Kidney (tissue), 14 donors: Measurements from ENCODE around the gene NFYA. TPM values are rescaled to one million over a fixed set of nuclear protein-coding genes. Genes with fewer than 3 reads are reported as not detected.

Experiments used
- DNase-seq, 5 donors: peaks; one replicate each; pipeline ENCODE4 v3.0.0-alpha.2; 2013 to 2020
- FAIRE-seq: peaks from 2 replicates; lab custom pipeline; 2012; peaks lifted over from hg19 to GRCh38; lab: Jason Lieb, UNC
- H3K27ac ChIP-seq, 2 donors: one replicate each; pipeline ENCODE4 v1.7.0; 2013; ENCODE audit warnings: low read depth in 2 of 2, low read length in 2 of 2, inconsistent platforms in 1 of 2
- H3K27me3 ChIP-seq: one replicate; pipeline ENCODE4 v1.7.1; 2013; ENCODE audit warnings: low read length, inconsistent platforms; ENCODE audit not compliant: control insufficient read depth, insufficient read depth
- H3K36me3 ChIP-seq, 3 donors: one replicate each; pipeline versions ENCODE4 v1.7.0 to v1.7.1; 2013; ENCODE audit warnings: low read length in 3 of 3, control low read depth in 1 of 3, inconsistent platforms in 1 of 3; ENCODE audit not compliant: insufficient read depth in 3 of 3, control insufficient read depth in 2 of 3
- H3K4me1 ChIP-seq, 3 donors: one replicate each; pipeline versions ENCODE4 v1.7.0 to v1.7.1; 2013; ENCODE audit warnings: low read length in 3 of 3, inconsistent platforms in 1 of 3, low read depth in 1 of 3; ENCODE audit not compliant: control insufficient read depth in 2 of 3, insufficient read depth in 2 of 3
- H3K4me3 ChIP-seq, 3 donors: one replicate each; pipeline versions ENCODE4 v1.7.0 to v1.8.1; 2013; ENCODE audit warnings: low read length in 3 of 3, control low read depth in 1 of 3, inconsistent platforms in 1 of 3
- H3K9ac ChIP-seq, 3 donors: one replicate each; pipeline versions ENCODE4 v1.7.0 to v1.7.1; 2013; ENCODE audit warnings: low read length in 3 of 3, control low read depth in 1 of 3, inconsistent platforms in 1 of 3
- H3K9me3 ChIP-seq, 3 donors: one replicate each; pipeline versions ENCODE4 v1.7.0 to v1.7.1; 2013; ENCODE audit warnings: low read length in 3 of 3, control low read depth in 1 of 3, inconsistent platforms in 1 of 3; ENCODE audit not compliant: control insufficient read depth in 2 of 3, insufficient read depth in 1 of 3
- intact Hi-C: fragments of 100-400 bp; cut with DNase I; formaldehyde crosslinking; loops from one replicate; pipeline ENCODE4 v1.11.1; 2022
- polyA plus RNA-seq: library from polyadenylated mRNA; stranded (reverse); fragments of 350-450 nt; fragmentation: Illumina TruSeq; extraction: RNeasy Lipid Tissue Mini Kit (QIAGEN cat#74804); gene quantifications from one replicate; pipeline ENCODE4 v1.2.3, GENCODE V29; 2014; ENCODE audit warnings: low read depth, low replicate concordance; ENCODE audit not compliant: insufficient read depth
- total RNA-seq: library from RNA; stranded (reverse); fragmentation: NEBNext Ultra II Directional; extraction: Animal tissue kit (Norgen Biotek cat#: 25700); gene quantifications from one replicate; pipeline ENCODE4 v1.2.1, GENCODE V29; 2021
- TF ChIP-seq, protein P1 (sequence below): IDR thresholded peaks from 3 replicates; pipeline ENCODE4 v1.5.1; 2012; ENCODE audit warnings: mild to moderate bottlenecking, moderate library complexity, borderline replicate concordance; ENCODE audit not compliant: insufficient read depth; ENCODE audit errors: extremely low read depth
- donor health status: control.
- donor health status: control.
- donor health status: control.
- donor health status: control.
- donor health status: control.
- donor health status: DM: yes; HTN: yes; CAD: no.
- donor health status: Normal renal cell carcinoma (clear cell type).

Gene NFYA
- total and polyA plus RNA-seq, 2 donors from 2014 or later: 6.4 to 22.5 TPM

GRCh38 chr6:41061196-41061726 is 11.5 kb upstream of the NFYA start:
- intact Hi-C loops: no loop called here
- Histone ChIP-seq H3K4me1 (peaks cover 0 to 26% (median 9%) of the 10 kb centered on the region in 3 donors), H3K4me3 (no peak overlapping the region), H3K27me3 (no peaks in the 10 kb centered on the region), H3K9me3 (no peaks in the 10 kb centered on the region), H3K9ac (no peak overlapping the region), H3K27ac (no peak overlapping the region), H3K36me3 (peaks cover 0 to 3% (median 0%) of the 10 kb centered on the region in 3 donors)
- DNase-seq: no peak
- TF ChIP-seq, protein P1, sequence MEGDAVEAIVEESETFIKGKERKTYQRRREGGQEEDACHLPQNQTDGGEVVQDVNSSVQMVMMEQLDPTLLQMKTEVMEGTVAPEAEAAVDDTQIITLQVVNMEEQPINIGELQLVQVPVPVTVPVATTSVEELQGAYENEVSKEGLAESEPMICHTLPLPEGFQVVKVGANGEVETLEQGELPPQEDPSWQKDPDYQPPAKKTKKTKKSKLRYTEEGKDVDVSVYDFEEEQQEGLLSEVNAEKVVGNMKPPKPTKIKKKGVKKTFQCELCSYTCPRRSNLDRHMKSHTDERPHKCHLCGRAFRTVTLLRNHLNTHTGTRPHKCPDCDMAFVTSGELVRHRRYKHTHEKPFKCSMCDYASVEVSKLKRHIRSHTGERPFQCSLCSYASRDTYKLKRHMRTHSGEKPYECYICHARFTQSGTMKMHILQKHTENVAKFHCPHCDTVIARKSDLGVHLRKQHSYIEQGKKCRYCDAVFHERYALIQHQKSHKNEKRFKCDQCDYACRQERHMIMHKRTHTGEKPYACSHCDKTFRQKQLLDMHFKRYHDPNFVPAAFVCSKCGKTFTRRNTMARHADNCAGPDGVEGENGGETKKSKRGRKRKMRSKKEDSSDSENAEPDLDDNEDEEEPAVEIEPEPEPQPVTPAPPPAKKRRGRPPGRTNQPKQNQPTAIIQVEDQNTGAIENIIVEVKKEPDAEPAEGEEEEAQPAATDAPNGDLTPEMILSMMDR: no peak
- no peak for FAIRE-seq

DNA sequence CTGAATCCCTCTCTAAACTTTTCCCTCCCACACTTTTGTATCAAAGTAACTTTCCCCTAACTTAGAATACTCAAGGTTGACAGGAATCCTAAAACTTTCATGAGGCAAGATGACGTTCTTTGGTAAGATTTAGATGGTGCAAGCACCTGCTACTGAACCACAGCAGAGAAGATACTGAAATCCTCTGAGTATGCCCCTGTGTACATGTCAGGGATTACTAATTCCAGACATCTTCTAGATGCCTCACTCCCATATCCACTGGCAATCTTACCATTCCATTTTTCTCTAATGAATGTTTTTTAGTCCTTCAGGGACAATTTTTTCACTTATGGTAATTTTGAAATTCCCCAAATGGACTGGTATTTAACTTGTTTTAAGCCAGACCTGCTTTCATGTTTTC is 10.7 kb upstream of the NFYA start:
- no peak overlapping the region for H3K4me3 ChIP-seq
- no peak for DNase-seq
- intact Hi-C loops: no loop called here
- H3K9ac ChIP-seq: no peak overlapping the region
- no peak for FAIRE-seq
- H3K36me3 ChIP-seq: peaks cover 2 to 5% (median 2%) of the 10 kb centered on the region in 3 donors
- no peaks in the 10 kb centered on the region for H3K27me3 ChIP-seq
- H3K9me3 ChIP-seq: no peaks in the 10 kb centered on the region
- H3K4me1 ChIP-seq: peaks cover 0 to 26% (median 11%) of the 10 kb centered on the region in 3 donors
- no peak overlapping the region for H3K27ac ChIP-seq
- TF ChIP-seq, protein P1: no peak

- no peak for FAIRE-seq
- H3K27me3 ChIP-seq: no peaks in the 10 kb centered on the region
- TF ChIP-seq, protein P1: no peak
- intact Hi-C loops: no loop called here
- peaks cover 3 to 13% (median 5%) of the 10 kb centered on the region in 3 donors for H3K36me3 ChIP-seq
- peak overlapping the region in 1 of 3 donors; percentile 20 for H3K9ac ChIP-seq
- DNase-seq: peak in 1 of 5 donors; percentile 45
- peak overlapping the region; percentile 71 to 76 for H3K27ac ChIP-seq
- H3K9me3 ChIP-seq: no peaks in the 10 kb centered on the region
- peaks cover 0 to 18% (median 11%) of the 10 kb centered on the region in 3 donors for H3K4me1 ChIP-seq
- no peak overlapping the region for H3K4me3 ChIP-seq
These were observed 8.9 kb upstream of the NFYA start for GRCh38 chr6:41063884-41064285.
